Activated naive CD8-positive, alpha-beta T cell treated with anti-CD3 and anti-CD28 coated beads, Interleukin-2, amount 50 U/mL, for 16 hours (primary cell): ENCODE data around the gene SYCP2.

Experiments
- DNase-seq: peaks from one replicate; pipeline ENCODE4 v3.0.0-alpha.2; 2020; ENCODE audit warnings: low read depth, low spot score

The SYCP2 gene

DNA sequence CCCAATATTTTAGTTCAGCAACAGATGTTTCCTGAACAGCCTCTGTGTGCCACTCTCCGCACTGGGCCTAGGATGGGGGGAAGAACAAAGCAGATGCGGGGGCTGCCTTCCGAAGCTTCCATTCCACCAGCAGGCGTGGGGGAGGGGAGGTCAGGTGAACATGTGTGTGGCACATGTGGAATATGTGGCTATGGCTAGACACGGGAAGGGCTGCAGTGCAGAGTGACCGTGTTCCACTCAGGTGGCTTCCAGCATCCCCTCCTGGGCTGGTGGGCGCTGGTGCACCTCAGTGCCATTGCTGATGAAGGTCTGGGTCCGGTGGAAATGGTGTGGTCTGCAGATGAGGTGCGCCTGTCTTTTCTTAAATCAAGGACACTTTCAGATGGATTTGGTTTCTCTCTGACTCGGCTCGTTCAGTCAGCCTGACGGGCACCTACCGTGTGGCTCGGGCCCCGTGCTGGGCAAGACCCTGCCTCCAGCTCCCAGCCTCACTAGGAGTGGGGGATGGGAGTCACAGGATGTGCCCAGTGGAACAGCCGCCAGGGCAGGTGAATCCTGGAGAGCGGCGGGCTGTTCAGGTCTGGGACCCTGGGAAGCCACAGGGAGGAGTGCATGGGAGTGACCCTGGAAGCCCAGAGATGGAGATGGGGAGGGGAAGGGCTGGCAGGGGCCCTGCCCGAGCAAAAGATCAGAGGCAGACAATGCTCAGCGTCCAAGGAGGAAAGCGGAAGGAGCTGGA lies 111.0 kb downstream of the SYCP2 start:
- DNase-seq: no peak

DNA sequence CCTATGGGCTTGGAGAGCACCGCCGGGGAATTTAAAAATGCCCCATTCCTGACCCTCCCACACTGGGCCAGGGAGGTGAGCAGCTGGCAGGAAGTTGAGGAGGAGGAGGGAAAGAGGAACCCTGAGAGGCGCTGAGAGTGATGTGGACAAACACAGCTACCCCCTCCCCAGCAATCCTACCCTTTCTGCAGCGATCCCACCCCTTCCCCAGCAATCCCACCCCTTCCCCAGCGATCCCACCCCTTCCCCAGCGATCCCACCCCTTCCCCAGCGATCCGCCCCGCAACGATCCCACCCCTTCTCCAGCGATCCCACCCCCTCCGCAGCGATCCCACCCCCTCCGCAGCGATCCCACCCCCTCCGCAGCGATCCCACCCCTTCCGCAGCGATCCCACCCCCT lies 111.6 kb downstream of the SYCP2 start:
- no peak for DNase-seq

DNA sequence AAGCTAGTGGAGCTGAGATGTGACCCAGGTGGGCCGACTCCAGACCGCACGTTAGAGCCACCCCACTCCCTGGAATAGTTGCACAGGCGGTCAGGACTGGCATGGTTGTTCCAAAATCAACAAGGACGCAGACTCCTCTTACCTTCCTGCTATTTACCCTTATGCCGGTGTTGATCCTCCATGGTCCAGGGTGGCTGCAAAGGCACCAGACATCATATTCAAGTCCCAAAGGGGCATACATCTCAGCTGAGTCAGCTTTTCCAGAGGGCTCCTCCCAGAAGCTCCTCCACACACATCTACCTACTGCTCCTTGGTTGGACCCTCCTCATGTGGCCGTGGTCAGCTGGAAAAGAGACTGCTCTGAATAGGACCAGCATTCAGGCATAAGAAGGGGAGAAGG lies 112.2 kb downstream of the SYCP2 start:
- DNase-seq: no peak

GRCh38 chr20:59820204-59821041 lies 113.0 kb downstream of the SYCP2 start:
- DNase-seq: no peak

DNA sequence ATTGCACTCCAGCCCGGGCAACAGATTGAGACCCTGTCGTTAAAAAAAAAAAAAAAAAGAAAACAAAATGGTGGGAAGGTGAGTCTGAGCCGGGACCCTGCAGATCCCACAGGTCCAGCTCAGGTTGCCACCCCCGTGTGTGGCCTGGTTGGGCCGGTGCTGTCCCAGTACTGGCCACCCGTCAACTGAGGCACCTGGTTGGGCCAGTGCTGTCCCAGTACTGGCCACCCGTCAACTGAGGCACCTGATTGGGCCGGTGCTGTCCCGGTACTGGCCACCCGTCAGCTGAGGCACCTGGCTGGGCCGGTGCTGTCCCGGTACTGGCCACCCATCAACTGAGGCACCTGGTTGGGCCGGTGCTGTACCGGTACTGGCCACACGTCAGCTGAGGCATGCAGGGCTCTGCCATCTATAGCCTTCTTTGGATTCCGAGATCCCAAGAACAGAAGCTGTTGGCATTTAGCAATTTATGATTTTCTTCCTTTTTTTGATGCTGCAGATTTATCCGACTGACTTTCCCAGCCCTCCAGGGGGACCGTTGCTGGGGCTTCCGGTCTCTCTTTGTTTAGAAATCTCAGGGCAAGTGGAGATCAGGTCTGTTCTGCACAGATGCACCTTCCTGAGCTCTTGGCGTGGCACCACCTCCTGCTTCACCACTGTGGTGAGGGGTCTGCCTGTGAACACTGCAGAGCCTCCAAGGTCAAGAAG lies 113.8 kb downstream of the SYCP2 start:
- no peak for DNase-seq

DNA sequence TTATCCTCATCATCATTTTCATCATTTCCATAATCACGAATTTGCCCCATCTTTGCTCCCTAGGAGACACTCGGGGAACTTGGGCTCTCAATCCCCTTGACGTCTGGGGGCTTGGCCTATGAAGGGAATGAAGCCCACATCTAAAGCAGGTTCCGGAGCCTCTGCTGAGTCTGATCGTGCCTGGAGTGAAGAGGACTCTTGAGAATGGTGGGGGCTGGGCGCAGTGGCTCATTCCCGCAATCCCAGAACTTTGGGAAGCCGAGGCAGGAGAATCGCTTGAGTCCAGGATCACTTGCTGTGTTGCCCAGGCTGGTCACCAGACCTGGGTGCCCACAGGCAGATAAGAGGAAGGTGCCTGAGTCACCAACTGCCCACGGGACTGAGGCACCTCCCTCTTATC lies 114.5 kb downstream of the SYCP2 start:
- DNase-seq: no peak

- DNase-seq: no peak
These were observed 115.4 kb downstream of the SYCP2 start for GRCh38 chr20:59817846-59818615.

DNA sequence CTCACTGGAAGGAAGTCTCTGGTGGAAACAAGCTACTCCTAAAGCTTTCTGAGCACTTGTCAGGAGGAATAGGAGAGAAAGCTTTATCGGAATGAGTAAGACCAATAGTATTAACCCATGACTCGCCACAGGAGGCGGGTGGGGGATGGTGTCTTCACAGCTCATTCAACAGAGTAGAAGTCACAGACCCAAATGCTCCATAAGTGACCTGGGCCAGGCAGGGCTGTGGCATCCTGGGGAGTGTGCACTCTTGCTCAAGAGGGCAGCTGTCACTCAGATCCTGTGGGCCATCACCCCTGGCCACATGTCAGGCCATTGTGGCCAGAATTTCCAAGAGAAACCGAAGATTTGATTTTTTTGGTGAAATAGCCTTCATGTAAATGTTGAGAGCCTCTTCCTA lies 116.0 kb downstream of the SYCP2 start:
- DNase-seq: no peak

DNA sequence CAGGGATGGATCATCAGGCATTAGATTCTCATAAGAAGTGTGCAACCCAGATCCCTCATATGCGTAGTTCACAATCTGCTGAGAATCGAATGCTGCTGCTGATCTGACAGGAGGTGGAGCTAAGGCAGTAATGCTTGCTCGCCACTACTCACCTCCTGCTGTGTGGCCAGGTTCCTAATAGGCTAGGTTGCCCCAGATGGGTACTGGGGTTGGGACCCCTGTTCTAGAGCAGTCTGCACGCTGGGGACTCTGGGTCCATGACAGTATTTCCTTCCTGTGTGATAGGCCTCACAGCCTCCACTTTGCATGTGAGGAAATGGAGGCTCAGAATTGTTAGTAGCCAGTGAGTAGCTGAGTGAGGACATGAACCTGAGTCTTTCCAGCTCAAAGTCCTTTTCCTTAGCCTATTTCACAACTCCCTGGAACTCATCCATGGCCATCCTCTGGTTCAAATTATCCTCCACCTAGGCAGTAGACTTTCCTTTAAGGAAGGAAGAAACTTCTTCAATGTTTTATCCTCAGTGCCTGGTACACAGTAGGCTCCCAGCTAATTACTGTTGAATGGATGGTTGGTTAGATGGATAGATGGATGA lies 117.2 kb downstream of the SYCP2 start:
- no peak for DNase-seq

DNA sequence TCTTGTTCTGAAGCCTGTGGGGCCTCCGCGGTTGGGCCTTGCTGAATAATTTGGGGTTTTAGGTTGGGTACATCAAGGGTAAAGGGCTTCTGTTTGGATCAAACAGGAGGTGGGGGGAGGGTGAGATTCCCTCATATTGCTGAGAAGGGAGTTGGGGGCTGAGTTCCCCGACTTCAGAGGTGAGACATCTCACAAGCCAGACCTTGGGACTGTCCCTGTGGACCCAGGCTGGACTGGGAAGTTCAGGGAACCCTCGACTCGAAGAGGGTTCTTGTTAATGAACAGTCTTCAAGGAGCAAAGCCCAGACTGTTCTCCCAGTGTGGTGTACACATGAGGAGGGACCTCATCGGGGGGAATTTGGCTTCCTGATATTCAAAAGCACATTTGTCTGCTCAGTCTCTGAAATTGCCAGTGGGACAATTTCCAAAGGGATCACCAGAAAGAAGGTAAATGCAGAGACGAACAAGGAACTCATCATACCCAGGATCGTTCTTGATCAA lies 118.5 kb downstream of the SYCP2 start:
- no peak for DNase-seq

- no peak for DNase-seq
These were observed 119.2 kb downstream of the SYCP2 start for GRCh38 chr20:59813948-59814839.
